HT1080 (cell line): ENCODE results near the gene ROCK2. TPM values are rescaled to one million over a fixed set of nuclear protein-coding genes. Genes with fewer than 3 reads are reported as not detected.
A peak's percentile ranks its signal among the peaks of the same experiment; 100 is the strongest.
"Not testable (repeated sequence)": the region's sequence is repeated elsewhere in the genome, so short reads cannot be mapped to it uniquely, and the experiment has no call there.

Experiments used
- DNase-seq: peaks from one replicate; pipeline ENCODE4 v3.0.0-alpha.2; 2015; ENCODE audit warnings: low read depth
- total RNA-seq: library from RNA; depleted of rRNA; stranded (reverse); fragments of >200 nt; shearing (Covaris generic); gene quantifications from 2 replicates; pipeline ENCODE4 v1.2.3, GENCODE V29; 2014

Gene ROCK2
- total RNA-seq, 1 experiment from 2014 or later, result 20.6 TPM

DNA sequence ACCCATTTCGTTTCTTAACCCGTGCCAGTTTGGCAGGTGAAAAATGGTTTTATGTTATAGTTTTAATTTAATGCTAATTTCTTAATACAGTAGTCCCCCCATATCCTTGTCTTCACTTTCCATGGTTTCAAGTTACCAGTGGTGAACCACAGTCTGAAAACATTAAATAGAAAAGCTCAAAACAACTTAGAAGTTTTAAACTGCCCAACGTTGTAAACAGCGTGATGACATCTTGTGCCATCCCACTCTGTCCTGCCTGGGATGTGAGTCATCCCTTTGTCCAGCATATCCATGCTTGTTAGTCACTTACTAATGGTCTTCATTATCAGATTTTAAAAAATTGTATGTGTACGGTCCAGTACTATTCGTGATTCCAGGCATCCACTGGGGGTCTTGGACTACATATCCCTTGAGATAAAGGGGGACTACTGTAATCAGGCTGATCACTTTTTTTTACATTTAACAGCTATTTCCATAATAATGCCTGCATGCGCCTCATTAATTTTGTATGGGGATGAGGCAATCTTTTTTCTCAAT, 157.3 kb downstream of the ROCK2 start:
- peak; percentile 42 for DNase-seq

DNA sequence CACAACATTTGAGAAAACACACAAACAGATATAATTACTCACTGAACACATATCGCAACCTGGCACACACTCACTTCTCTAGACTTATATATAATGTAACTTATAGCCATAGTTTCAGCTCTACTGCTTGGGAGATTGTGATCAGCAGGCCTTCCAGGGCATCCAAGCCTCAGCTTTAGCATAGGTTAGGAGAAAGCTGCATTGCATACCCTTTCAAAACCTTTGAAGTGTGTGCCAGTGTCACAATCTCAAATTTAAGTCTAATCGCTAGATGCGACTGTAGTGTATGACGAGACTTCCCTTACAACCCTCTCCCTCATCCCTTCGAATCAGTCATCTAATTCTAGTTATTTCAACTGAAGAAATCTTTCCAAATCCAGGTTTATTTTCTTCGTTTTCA, 158.3 kb downstream of the ROCK2 start:
- DNase-seq, result no peak

DNA sequence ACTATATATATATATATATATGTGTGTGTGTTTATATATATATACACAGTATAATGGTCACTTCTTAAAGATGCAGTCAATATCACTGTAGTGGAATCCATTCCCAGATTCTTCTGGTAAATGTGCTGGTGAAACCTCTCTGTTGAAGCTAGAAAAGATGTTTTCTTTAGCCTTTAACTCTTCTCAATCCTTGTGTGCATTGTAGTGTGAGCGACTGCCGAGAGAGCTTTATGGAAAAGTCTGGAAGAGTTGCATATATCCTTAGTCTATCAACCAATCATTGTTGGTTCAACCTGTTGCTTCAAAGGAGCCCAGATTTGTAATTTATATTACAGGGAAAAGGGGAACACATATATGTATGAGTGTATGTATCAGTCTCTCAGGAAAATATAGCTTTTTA, 161.5 kb downstream of the ROCK2 start:
- no peak for DNase-seq

DNA sequence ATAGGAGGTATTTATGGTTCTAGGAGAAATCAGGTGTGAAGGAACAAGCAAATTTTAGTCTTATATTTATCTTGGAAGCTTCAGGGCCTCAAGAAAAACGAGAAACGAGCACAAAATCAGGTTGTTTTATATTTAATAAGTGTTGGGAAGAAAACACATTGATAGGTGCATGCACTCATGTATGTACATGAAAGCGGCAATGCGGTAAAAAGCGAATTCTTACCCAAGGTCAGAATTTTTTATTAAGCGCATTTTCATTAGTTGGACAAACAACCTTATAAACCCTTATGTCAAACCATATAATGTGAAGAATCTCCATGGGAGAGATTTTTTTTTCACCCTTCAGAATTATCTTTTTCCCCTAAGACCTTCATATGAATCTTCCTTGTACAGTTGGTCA, 163.8 kb downstream of the ROCK2 start:
- DNase-seq, result no peak

DNA sequence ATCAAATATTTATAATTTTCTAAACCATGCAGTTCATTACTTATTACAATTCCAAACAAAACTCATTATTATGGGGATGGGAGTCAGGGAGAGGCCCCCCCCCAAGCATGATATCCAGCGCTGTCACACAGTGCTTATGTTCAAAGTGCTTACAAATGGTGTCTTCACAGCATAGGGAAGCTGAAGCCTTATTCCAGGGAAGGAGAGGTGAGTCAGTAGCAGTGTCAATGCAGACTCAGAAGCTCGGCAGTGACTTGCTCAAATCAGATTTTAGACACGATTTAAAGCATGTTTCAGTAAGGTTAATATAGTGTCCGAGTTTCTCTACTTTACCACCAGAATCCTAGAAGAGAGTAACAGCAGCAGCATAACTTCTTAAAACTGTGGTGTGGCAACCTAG, 164.5 kb downstream of the ROCK2 start:
- DNase-seq, result no peak

DNA sequence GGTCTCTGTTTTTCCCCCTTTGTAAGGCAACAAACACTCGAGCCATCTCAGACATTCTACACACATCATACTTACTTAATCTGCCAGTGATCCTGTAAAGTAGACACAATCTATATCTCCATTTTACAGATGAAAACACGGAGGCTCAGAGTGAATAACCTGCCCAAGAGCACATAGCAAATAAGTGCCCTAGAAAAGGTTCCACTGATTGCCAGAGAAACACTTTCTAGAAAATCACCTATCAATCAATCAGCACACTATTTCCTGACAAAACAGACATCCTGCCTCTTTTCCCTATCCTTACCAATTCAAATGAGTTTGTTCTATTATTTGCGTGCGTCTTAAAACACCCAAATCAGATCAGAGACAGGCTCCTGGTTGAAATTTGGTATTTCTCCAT, 165.2 kb downstream of the ROCK2 start:
- no peak for DNase-seq

DNA sequence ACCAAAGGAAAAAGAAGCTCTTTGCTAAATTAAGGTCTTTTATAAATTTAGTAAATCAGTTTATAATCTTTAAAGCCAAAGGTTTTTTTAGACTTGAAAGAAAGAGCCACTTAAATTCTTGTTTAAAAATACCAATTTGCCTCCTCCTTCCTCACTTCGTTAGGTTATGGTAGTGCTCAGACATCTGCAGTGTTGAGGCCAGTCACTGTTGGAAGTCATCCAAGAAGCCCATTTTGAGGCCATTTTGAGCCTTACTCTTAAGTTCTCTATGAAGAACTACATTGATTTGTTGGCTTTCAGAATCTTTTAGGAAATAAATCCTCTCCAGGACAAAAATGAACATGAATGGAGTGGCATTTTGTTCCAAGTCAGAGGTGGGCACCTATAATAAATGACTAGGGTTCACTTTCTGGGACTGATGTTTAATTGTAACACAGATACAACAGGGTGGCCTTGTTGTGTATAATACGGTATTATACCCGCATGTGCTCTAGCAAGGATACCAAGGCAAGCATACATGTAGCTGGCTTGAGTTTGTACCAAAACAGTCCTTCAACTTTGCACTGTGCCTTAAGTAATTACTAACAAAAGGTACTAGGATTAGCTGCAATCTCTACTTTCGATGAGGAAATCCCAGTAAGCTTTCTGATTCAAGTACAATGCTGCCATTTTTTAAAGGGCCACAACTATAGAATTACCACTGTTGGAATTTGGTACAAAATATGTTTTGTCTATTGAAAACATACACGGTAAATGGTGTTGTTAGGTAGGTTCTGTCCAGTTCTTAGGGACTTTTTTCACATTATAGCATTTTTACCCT, 166.4 kb downstream of the ROCK2 start:
- DNase-seq, result no peak

DNA sequence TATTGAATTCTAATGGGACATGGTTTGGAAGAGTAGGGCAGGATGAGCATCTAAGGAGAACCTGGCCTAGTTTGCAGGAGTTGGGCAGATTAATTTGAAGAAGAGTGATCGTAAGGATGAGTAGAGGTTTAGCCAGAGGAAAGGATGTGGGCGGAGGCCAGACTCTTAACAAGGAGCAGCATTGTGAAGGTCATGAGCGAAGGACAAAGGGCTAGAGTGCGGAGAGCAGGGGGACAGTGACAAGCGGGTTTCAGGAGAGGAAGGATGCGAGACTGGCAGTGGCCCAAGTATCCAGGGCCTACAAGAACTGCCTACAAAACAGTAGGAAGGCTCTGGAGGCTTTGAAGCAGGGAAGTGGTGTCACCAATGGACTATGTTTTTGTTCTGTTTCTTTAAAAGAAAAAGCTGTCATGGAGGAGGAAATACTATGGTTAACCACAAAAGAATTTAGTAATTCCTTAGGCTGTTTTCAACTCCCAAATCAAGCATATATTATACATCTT, 169.1 kb downstream of the ROCK2 start:
- peak; percentile 83 for DNase-seq

DNA sequence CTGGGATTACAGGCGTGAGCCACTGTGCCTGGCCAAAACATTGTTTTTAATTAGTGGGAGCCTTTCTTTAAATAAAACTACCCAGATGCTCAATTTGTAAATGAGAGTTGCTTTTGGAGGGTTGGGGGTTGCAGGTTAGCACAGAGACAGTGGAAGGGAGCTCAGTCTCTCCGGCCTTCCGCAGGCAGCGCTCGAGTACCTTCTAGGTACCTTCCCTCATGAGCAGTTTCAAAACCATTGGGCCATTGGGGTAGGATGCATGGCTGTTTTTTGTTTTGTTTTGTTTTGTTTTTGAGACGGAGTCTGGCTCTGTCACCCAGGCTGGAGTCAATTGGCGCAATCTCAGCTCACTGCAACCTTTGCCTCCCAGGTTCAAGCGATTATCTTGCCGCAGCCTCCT, 170.2 kb downstream of the ROCK2 start:
- DNase-seq, result no peak

DNA sequence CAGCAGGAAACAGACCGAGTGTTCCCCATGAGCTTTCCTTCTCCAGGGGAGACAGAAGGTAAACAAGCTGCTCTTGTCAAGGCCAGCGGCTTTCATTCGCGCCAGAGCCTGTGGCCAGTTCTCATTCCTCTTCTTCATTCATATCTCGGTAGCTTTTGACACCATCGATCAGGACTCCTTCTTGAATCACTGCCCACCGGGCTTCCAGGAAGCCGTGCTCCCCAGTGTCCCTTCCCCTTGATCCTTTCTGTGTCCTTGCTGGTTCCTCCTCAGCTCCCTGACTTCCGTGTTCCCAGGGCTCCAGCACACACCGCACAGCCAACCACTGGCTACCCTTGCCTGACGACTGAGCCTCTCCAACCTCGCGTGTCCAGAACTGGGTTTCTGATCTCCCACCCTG, 175.1 kb downstream of the ROCK2 start:
- DNase-seq, result no peak

DNA sequence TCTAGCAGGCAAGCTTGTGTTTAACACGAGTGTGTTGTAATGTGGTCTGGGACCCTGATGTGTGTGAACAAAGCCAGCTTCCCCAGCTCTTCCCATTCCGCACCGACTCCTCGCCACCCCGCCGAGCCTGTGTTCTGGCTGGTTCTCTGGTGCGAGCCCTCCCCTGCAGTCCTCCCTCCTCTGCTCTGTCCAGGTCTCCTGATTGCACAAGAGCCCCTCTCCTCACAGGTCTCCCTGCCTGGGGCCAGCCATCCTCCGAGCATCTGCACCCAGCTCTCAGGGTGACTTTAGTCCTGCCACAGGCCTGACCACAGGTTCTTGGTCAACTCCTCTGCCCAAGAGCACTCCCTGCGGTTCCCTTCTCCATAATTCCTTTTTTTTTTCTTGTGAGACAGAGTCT, 175.9 kb downstream of the ROCK2 start:
- no peak for DNase-seq

DNA sequence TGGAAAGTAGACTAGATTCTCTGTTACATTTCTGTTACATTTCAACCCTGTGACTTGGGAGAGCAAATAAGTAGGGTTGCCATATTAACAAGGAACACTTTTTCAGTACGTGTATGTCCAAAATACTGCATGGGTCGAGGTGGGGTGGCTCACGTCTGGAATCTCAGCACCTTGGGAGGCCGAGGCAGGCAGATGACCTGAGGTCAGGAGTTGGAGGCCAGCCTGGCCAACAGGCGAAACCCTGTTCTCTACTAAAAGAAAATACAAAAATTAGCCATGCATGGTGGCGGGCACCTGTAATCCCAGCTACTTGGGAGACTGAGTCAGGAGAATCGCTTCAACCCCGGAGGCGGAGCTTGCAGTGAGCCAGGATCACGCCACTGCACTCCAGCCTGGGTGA, 178.0 kb downstream of the ROCK2 start:
- no peak for DNase-seq

DNA sequence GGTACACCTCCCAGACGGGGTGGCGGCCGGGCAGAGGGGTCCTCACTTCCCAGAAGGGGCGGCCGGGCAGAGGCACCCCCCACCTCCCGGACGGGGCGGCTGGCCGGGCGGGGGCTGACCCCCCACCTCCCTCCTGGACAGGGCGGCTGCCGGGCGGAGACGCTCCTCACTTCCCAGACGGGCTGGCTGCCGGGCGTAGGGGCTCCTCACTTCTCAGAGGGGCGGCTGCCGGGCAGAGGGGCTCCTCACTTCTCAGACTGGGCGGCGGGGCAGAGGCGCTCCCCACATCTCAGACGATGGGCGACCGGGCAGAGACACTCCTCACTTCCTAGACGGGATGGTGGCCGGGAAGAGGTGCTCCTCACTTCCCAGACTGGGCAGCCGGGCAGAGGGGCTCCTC, 179.4 kb downstream of the ROCK2 start:
- not testable (repeated sequence) for DNase-seq

DNA sequence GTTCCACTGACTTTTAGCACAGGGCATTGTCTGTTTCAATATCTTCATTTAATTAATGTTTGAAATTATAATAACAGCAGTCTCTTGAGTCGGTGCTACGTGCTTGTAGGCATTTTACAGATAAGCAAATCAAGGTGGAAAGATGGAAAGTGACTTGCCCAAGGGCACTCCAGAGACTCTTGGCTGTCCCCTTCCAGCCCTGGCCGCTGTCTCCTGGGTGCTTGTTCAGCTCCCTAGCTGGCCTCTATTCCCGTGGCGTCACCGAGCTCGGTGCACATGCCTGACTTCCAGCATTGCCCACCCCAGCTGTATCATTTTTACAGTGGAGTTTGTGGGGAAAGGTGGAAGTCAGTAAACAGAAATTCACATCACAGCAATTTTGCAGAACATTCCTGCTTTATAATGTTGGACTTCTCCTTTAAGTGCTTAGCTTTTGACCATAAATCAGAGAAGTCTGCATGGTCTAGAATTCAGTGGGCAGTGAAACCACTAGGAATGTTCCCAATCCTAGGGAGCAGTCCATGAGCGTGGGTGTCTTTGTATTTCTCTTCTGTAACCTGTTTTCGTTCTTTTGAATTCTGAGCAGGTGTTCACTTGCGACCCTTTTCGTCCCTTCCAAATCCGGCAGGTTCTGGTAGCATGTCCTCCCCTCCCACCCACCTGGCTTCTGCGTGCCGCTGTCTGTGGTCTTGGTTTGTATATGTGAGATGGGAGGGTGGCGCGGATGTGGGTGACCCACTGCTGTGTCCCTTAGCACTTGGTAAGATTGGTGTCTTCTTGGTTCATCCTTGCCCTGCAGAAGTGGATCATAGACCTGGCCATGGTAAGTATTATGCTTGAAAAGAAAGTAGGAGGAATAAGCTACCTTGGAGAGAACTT, 180.8 kb downstream of the ROCK2 start:
- DNase-seq, result no peak

DNA sequence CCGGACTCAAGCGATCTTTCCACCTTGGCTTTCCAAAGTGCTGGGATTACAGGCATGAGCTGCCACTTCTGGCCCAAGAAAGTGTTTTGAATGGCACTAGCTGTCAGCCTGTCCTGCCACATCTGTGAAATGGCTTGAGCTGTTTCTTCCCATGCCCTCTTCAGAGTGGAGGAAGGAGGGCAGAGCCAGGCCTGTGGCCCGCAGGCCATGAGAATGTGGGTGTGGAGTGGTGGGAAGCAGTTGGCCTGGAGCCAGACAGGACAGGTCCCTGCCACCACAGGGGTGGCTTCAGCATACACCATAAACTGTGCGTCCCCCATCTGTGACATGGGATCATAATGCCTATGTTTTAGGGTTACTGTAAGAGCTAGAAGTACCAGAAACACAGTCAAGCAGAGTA, 182.7 kb downstream of the ROCK2 start:
- DNase-seq, result no peak

DNA sequence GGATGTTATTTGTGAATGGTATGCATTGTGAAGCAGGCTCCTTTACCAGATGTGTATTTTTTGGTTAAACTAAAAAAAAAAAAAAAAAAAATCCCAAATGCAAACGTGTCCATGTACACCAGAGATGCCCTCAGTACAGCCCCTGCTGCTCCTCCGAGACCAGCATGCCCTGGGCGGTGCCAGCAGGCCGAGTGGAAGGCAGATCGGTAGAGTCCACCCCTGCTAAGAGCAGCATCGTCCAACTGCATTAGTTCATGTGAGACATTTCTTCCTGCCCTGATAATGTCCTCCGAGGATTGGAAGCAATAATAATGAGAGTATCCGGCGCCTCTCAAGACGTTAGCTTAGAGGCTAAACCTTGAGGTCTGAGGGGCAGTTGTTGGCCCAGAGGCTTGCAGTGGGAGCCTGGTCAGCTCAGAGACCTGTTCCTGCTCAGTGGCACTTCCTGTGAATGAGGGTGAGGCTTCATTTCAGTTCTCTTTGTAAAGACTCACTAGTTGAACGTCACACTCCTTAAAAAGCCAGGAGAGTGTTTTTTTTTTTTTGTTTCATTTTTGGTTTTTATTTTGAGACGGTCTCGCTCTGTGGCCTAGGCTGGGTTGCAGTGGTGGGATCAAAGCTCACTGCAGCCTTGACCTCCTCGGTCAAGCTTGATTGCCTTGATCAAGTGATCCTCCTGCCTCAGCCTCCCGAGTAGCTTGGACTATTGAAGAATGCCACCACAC, 183.5 kb downstream of the ROCK2 start:
- no peak for DNase-seq

DNA sequence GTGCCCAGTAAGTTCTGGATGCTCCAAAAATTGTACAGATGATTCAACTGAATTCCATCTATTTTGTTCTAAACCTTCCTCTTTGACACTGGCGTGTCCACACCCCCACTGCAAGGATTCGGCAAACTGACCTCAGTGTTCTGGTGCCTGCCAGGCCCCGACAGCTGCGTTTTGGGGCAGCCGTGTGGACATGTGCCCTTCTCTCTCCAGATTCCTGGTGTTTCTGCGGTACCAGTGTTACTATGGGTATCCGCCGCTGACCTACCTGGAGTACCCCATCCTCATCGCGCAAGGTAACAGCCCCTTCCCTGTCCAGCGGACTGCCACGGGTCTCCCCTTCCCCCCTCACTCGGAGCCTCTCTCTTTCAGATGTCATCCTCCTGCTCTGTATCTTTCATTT, 184.2 kb downstream of the ROCK2 start:
- no peak for DNase-seq

DNA sequence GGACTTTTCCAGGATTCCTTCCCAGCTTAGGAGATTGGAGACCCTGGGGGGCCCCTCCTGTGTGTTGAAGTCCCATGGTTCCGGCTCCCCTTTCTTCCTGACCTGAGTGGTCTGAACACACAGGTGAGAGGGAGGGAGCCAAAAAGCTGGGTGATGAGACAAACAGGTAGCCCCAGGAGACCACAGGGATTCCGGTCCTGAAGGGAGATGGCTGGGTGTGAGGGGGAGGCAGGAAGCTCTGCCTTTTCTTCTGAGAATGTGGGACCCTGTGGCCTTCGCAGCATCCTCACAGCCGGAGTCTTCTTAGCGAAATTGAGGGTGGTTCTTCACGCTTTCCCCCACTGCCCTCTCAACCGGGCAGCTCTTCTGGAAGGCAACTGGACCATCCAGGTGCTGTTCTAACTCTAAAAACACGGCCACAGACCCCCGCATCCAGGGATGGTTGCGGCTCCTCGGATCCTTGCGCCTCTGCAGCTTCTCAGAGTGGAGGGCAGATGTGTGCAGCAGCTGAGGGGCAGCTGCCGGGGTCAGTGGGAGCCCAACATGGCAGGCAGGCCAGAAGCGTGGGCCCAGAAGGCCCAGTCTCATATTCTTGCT, 184.8 kb downstream of the ROCK2 start:
- no peak for DNase-seq

DNA sequence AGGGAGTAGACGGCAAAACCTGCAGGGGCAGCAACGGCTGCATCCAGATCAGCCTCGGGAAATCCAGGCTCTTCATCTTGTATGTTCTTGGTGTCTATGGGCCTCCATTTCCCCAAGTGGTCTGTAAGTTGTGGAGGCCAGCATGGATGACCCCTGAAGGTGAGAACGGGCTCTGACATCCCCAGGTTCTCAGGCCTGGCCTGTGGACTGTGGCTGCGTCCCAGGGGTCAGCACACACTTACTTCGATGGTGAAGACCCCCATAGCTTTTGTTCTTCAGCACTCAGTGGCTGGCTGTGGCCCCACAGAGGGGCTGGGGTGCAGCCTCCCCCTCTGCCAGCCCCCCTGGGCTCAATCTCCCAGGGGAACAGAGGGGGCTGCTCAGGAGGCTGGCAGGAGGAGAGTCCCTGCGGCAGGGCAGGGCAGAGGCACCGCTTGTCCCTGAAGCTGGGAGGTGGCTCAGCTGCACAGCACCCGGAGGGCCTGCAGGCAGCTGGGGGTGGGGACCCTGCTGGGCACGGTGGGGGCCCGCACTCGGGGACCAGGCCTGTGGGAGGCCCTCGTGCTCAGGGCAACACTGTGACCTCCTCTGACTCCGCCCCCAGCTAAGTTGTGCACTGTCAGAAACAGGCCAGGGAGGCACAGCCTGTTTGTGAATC, 185.4 kb downstream of the ROCK2 start:
- DNase-seq, result no peak

DNA sequence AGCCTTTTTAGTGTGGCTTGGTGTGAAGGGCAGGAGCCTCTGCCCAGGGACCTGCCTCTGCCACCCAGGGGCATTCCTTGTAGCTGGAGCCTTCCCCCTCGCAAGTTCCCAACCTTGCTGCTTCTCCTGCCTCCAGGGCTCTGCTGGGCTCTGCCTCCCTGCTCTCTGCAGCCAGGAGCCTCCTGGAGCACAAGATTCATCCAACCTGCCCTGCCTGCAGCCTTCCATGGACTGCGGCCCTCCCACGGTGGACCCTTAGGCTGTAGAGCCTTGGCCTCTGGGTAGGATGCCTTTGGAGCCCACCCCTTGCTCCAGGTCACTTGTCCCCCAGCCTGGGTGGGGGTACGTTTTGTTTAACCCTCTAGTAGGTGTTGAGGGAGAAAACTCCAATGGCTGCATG, 186.7 kb downstream of the ROCK2 start:
- no peak for DNase-seq

DNA sequence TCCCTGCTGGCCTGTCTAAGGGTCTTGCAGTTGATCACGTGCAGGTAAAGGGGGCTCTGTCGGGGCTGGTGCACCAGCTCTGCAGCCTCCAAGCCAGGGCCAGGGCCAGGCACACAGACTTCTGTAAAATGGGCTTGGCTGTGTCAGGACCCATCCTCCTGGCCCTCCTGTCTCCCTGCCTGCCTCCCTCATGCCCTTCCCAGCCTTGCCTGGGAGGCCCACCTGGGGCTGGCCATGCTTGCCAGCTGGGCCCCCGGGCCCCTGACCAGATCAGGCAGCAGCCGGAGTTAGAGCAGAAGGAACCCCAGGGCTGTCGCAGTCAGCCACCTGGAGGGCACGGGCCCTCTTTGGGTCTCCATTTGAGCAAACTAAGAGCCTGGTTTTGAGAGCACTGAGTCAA, 187.1 kb downstream of the ROCK2 start:
- no peak for DNase-seq
